Activated CD8-positive, alpha-beta memory T cell treated with anti-CD3 and anti-CD28 coated beads for 36 hours (primary cell): ENCODE data around the gene INSYN1. TPM values are rescaled to one million over a fixed set of nuclear protein-coding genes. Genes with fewer than 3 reads are reported as not detected.
"Not testable (repeated sequence)": the region's sequence is repeated elsewhere in the genome, so short reads cannot be mapped to it uniquely, and the experiment has no call there.

Experiments
- CTCF ChIA-PET: fragments of 350-600 bp; sonication (Branson Sonifier 250); formaldehyde crosslinking; loops from one replicate; lab custom pipeline; 2021; ENCODE audit warnings: antibody characterized with exemption; lab: Charles Lee
- POLR2A ChIA-PET: fragments of 350-600 bp; sonication (Branson Sonifier 250); formaldehyde crosslinking; loops from one replicate; lab custom pipeline; 2021; ENCODE audit warnings: antibody characterized with exemption; lab: Charles Lee
- total RNA-seq, 2 experiments: library from RNA; stranded (reverse); gene quantifications; one replicate each; pipeline ENCODE4 v1.2.3, GENCODE V29; 2021

Gene INSYN1, protein sequence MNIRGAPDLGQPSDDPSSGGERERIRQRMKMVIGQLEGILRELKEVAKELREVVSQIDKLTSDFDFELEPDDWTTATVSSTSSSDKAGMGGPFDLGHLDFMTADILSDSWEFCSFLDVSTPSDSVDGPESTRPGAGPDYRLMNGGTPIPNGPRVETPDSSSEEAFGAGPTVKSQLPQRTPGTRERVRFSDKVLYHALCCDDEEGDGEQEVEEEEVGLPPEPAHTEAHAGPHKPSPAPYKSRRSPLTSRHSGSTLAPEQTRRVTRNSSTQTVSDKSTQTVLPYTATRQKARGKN
- not detected for total RNA-seq

DNA sequence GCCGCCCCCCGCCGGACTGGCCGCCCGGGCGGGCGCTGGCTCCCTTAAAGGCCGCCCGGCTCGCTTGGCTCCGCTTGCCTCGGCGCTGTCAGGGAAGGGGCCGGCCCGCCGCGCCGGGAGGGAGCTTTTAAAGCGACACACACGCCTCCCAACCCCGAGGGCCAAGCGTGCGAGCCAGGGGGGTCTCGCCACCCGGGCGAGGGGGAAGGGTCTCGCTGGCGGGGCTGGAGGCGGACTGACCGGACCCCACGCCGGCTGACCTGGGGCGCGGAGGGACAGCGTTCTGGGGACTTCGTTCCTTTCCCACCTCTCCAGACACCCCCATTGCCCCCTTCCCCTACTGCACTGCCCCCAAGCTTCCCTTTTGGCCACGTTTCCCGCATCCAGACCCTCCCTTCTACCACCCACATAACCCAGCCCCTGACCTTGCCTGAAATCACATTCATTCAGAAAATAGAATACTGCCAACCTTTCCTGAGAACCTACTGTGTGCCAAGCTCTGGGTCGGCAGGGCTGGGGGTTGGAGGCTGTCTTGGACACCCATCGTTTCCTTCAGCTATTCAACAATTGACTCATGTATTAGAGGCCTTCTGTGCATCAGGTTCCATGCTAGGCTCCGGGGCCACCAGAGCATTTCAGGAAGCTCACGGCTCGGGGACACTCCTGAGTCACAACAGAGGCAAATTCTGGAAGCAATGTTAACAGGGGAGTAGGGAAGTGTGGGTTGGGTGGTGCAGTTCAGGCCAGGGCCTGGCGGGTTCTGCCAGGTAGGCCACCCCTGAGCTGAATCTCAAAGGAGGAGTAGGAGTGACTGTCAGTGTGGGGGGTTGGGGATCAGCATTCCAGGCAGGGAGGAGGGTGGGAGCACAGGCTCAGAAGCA is at the start of gene INSYN1:
Gene INSYN1 (minus strand): TSS at position 102 of the 881 bp plus-strand sequence. CDS start 2,221 bp downstream, outside the sequence.
- ChIA-PET CTCF (interaction anchor here (0.6 kb wide), 1 partner anchor 491 kb away, joined by 3 read pairs; no protein-coding TSS in a partner anchor), POLR2A (no interaction called here)

DNA sequence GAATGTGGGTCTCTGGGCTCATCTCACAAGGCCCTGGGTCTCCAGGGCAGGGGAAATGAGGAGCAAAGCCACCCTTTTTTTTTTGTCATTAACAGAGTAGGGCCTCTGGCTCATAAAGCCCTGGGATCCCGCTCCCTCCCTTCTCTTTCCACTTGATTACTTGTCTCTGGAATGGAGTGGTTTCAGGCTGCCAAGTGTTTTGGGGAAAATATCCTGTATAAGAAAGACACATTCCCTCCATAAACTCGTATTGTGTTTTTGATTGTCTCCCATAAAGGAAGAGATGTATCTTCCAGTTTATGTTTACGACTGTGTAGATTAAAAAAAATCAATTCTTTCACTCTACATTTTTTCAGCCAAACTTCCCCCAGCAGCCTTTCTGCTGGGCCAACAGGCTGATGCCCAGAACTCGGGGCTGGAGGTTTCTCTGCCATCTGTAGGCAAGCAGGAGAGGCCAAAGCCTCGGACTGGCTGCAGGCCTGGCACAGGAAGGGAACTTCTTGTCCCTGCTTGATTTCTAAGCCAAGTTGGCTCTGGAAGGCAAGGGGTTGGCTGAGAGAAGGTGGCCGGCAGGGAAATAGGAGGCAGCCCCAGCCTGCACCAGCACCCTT is 49.4 kb upstream of the INSYN1 start:
- CTCF ChIA-PET = no interaction called here
- POLR2A ChIA-PET = no interaction called here

DNA sequence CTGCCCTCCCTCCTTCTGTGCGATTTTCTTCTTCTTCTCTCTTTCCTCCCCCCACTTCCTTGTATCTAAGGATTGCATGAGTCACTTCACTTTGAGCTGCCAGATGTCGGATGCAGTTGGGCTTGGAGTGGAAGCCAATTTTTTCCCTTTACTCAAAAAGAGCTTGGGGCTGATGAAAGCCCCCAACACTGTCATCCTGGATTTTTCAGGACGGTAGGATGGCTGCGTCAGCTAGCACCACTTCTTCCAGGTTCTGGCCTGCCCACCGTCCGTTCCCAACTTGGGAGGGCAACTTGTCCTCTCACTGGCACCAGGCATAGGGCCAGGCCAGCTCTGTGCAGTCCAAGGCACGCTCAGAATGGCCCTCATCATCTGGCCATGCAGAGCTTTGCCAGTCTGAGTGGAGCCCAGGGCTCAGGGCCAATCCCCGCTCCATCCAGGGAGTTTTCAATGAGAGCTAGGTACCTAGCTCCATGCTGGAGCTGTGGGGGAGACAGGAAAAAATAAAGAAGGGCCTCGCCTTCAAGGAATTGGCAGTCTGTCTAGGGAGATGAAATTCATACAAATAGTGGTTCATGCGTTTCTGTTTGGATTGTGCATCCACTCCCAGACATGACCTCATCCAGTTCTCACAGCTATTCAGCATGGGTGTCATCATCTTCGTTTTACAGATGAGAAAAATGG is 47.7 kb upstream of the INSYN1 start:
- ChIA-PET POLR2A (no interaction called here), CTCF (no interaction called here)

DNA sequence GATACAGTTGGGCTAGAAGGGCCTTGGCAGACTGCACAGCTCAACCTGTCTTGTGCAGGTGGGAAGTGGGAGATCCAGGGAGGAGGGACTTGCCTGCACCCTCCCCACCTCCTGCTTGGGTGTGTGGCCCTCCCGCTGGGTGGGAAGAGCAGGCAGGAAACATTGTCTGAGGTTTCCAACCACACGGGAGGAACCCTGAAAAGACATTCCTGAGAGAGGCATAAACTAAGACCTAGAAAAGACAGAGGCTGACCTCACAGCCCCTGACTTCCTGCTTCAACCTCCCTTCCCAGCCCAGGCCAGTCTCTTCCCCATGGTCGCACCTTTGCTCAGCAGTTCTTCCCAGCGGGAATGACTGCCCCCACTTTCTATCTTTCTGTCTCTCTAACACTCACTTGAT is 46.3 kb upstream of the INSYN1 start:
- CTCF ChIA-PET = no interaction called here
- POLR2A ChIA-PET = no interaction called here

DNA sequence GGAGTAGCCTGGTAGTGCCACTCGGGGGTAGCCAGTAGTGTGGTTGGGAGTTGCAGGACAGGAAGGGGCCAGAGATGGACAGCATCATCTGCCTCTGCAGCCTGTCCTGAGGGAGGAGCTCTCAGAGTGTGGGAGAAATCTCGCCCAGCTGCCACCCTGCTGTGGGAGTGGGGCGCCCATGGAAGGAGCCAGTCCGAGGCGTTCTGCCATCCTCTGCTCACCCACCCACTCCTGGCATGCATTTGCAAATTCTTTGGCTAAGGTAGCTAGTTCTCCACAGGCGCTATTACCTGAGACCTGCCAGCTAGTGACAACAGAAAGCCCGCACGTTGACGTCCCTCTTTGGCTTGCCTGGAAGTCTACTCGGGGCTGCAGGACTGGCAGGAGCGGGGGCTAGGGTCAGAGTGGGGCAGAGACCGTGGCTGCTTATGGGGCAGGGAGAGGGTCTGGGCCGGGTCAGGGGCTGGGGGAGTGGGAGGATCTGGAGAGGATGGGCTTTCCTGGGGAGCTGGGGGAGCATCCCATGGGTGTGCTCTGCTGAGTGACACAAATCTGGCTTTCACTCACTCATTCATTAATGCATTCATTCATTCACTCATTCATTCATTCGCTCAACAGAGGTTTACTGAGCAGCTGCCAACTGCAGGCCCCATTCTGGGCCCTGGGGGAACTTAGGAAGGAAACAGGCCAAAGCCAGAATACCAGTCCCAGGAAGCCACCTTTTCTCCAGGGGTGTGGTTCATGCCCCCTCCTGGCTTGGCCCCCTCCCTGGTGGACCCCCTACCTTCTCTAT is 44.4 kb upstream of the INSYN1 start:
- CTCF ChIA-PET = no interaction called here

DNA sequence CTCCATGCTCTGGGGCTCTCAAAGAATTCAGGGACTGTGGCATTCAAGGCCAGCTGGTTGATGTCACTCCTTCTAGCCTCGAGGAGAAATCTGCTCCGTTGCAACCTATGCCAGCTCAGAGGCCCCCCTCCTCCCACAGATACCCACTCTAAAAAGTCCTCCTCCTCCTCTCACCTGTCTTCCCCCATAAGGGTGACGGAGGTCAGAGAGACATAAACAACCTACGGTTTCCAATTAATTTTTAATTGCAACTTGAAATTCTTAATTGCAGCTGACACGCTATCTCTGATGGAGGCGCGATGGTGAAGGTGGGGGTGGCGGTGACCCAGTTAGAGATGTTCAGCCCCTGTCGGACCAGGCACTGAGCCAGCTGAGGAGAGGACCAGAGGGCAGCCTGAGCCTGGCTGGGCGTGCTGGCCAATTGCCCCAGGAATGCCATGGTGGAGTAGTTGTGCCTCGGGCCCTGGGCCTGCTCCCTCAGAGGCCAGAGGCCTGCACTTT is 43.2 kb upstream of the INSYN1 start:
- CTCF ChIA-PET = no interaction called here
- POLR2A ChIA-PET = no interaction called here

More for the DNA sequence above, 44.4 kb upstream of the INSYN1 start:
- POLR2A ChIA-PET = no interaction called here

DNA sequence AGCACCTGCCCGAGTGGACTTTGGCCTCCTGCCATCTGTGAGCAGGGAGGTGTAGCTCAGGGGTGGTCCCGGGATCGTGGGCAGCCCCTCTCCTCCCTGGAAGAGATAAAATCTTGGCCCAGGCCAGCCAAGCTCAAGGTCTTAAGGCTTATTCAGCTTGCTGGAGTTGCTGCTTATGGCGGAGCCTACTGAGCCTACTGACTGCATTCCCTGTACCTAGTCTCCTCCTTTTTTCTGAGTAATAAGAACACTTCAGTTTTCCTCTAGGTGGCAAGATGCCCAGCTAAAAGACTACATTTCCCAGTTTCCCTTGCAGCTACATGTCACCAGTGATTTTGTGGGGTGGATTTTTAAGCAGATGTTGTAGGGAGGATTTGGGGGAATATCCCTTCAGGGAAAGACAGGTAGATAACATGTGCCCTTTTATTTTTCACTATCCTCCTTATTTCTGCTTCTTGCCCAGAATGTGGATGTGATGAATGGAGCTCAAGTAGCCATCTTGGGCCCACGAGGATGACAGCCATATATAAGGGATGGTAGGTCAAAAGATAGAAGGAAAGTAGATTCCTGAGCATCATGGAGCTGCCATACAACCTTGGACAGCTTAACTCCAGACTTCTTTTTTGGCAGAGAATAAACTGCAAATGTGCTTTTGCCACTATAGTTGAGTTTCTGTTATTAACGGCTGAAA is 41.4 kb upstream of the INSYN1 start:
- ChIA-PET CTCF (no interaction called here), POLR2A (no interaction called here)

DNA sequence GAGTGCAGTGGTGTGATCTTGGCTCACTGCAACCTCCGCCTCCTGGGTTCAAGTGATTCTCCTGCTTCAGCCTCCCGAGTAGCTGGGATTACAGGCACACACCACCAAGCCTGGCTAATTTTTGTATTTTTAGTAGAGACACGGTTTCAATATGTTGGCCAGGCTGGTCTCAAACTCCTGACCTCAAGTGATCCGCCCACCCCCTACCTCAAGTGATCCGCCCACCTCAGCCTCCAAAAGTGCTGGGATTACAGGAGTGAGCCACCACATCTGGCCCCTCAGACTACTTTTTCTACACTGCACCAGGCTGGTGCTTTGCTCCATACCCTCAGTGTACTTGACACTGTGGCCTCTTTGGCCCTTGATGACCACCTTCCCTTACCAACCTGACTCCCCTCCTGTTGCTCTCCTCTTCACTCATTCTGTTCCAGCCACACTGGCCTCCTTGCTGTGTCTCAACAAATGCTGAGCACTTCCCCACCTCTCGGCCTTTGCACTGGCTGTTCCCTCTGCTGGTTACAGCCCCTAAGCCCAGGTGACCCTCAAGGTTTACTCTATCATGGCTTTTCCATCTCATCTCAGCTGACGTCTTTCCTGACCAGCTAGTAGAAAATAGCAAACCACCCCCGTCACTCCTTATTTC is 39.9 kb upstream of the INSYN1 start:
- CTCF ChIA-PET, POLR2A ChIA-PET: not testable (repeated sequence)

DNA sequence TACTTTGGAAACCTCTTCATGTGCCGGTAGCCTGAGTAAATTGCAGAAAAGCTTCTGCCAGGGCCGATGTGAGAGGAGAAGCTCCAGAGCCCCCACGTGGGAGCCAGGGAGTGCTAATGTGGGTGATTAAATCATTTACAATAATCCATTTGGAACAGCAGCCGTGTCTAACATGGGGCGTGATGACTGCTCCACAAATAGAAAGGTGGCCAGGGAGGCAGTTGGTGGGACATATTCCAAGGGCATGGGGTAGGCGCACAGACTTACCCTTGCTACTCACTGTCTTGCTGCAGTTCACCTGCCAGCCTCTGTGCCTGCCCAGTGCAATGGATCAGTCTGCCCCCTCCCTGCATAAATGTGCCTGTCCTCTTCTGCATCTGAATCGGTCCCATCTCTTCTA is 39.3 kb upstream of the INSYN1 start:
- CTCF ChIA-PET = no interaction called here

DNA sequence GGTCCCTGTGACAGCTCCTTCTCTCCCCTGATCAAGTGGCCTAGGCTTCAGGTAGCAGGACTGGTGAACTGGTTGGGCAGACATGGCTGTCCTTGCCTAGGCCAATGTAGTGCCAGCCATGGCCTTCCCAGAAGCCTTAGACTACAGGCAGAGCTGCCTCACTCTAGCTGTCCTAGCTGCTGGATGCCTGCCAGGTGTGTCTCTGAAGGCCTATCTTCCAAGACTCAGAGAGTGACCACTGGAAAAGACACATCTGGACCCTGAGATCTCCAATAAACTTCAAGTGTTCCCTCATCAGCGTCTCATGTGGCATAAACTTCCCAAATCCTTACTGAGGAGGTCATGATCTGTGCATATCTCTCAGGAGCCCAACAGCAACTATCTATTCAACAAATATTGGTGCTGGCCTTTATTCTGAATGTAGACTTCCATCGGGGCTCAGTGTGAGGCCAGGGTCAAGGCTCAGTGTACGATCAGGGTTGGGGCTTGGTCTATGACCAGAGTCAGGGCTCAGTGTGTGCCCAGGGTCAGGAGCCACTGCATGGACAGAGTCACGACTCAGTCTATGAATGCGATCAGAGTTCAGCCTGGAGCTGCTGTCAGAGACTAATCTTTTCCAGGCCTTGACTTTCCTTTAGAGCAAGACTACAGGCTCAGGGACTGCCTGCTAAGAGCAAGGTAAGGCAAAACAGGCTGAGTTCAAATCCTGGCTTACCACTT is 36.5 kb upstream of the INSYN1 start:
- ChIA-PET POLR2A (no interaction called here), CTCF (no interaction called here)

More for the DNA sequence above, 39.3 kb upstream of the INSYN1 start:
- POLR2A ChIA-PET = no interaction called here

DNA sequence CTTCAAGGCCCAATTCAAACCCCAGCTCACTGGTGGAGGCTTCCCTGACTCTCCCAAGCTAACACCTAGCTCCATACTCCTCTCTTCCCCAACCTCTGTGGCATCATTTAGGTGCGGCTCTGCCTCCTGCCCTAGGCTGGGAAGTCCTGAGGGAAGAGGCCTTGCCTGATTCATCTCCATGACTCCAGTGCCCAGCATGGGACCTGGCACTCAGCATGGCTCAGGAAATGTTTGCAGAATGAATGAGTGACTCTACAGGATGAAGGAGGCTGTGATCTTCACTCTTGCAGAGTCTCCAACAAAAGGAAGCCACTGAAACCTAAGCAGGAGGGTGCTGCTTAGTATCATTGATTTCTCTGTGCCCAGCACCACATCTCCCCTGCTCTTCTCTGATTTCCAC is 34.5 kb upstream of the INSYN1 start:
- CTCF ChIA-PET = no interaction called here
- POLR2A ChIA-PET = no interaction called here

DNA sequence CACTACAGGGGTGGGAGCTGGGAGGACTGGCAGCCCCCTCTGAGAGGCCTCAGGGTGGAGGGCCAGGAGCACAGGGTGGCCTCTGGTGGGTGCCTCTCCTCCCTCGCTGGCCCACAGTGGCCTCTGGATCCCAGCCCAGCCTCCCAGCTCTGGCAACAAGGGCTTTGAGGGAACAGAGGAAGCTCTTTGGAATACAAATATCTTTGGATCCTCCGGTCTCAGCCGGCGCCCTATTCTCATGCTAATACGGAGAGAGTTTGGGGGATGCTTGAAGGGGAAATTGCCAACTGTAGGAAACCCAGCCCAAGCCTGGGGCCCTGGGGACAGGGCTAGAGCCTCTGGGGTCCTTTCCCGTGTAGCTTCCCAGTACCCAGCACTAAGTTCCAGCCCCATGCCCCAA is 33.4 kb upstream of the INSYN1 start:
- ChIA-PET CTCF (interaction anchor here (0.8 kb wide), 1 partner anchor 44 kb away, joined by 3 read pairs; no protein-coding TSS in a partner anchor), POLR2A (no interaction called here)

DNA sequence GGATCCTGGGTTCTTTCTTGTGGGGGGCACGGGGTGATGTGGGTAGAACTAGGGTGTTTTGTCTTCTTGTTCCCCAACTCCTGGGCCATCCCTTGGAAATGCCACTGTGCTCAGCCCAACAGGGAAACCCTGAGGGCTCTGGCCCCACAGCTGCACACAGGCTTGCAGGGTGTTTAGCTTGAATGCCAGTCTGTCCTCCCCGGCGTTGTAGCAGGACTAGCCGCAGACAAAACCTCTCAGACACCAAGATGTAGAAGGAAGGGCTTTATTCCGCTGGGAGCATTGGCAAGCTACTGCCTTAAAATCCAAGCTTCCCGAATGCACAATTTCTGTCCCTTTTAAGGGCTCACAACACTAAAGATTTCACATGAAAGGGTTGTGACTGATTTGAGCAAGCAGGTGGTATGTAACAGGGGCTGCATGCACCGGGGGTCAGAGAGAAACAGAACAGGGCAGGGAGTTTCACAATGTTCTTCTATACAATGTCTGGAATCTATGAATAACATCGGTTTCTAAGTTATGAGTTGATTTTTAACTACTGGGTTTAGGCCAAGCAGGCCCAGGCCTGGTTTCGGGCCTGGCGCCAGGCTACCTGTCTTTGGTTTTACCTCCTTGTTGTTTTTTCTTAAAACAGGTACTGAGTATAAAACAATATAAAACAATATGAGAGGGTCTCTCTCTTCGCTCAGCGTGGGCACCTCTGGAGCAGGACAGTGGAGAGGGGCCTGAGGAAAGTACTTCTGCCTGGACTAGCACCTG is 32.3 kb upstream of the INSYN1 start:
- CTCF ChIA-PET, POLR2A ChIA-PET: not testable (repeated sequence)

DNA sequence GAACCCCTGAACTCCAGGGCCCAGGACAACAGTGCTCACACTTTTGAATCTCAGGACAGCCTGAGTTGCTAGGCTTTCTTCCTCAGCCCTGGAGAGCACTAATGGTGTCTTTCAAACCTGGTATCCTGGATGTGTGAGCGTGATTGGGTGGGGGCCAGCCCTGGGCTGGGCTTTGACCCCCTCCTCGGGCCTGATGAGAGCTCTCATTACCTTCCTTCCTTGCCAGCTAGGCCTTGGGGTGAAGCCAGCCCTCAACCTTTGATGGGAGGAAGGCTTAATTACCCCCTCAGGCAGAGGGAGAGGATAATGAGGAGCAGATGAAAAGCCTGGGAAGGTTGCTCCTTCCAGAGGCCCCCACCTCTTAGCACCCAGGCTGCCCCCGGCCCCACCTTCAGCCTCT is 31.1 kb upstream of the INSYN1 start:
- CTCF ChIA-PET = no interaction called here
- POLR2A ChIA-PET = no interaction called here

DNA sequence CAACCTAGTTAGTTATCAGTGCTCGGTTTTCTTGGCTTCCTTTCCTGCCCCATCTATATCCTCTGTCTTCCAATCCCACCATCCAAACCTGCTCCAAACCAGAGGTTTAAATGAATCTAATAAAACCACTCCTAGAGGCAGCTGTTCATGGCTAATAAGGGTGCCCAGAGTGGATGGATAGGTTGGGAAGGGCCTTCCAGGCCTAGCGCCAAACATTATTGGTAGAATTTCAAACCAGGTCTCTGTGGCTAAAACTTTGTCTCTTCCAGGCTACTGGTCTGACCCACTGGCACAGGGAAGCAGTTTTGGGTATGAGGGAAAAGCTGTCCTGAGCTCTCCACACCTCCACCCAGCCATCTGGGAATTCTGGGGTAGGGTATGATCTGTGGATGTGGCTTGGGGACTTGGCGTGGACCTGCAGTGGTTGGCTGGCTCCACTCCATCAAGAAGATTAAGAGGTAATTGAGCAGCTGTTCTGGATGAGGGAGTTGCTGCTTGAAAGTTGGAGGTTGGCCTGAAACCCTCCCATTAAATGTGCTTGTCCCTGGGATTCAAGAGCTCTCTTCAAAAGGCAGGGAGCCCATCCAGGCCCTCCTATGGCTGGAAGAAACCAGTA is 29.3 kb upstream of the INSYN1 start:
- ChIA-PET CTCF (no interaction called here), POLR2A (no interaction called here)
